GM12878 (cell line): ENCODE data around the gene ESRRG. TPM values are rescaled to one million over a fixed set of nuclear protein-coding genes. Genes with fewer than 3 reads are reported as not detected.

Source experiments
- ATAC-seq: fragments of 200-7000 bp; cut with Tn5 transposase; 3 replicates; pipeline ENCODE4 v1.9.1; 2020; ENCODE audit warnings: mild to moderate bottlenecking, moderate library complexity
- BruUV-seq: library from RNA; stranded (reverse); fragments of 400-500 nt; replicated peaks from 2 replicates; lab custom pipeline; 2021; lab: Mats Ljungman, UMichigan
- CTCF ChIA-PET: fragments of 300-600 bp; sonication (Branson Sonifier 250); formaldehyde crosslinking; extraction: SDS; loops from one replicate; lab custom pipeline; 2021; ENCODE audit warnings: inconsistent platforms; lab: Yijun Ruan, JAX
- POLR2A ChIA-PET: fragments of 350-600 bp; formaldehyde crosslinking; extraction: SDS; loops from one replicate; lab custom pipeline; 2021; ENCODE audit warnings: inconsistent platforms; lab: Charles Lee
- RAD21 ChIA-PET: fragments of 300-600 bp; sonication (Branson Sonifier 250); formaldehyde crosslinking; loops from one replicate; lab custom pipeline; 2023; ENCODE audit warnings: antibody characterized with exemption; ENCODE audit not compliant: unreplicated experiment; lab: Charles Lee
- SMC1A ChIA-PET: fragments of 300-600 bp; sonication (Branson Sonifier 250); formaldehyde crosslinking; loops from one replicate; lab custom pipeline; 2023; ENCODE audit not compliant: unreplicated experiment, uncharacterized antibody; lab: Charles Lee
- DNase-seq: peaks from one replicate; pipeline ENCODE4 v3.0.0-alpha.2; 2011; ENCODE audit warnings: low read depth, low spot score
- FAIRE-seq: peaks from 3 replicates; lab custom pipeline; 2011; peaks lifted over from hg19 to GRCh38; lab: Jason Lieb, UNC
- H2AFZ ChIP-seq: 2 replicates; pipeline ENCODE4 v1.6.0; 2011; ENCODE audit warnings: low read depth, low read length, control low read depth; ENCODE audit not compliant: control insufficient read depth
- H3K27ac ChIP-seq: 2 replicates; pipeline ENCODE4 v1.5.1; 2011; ENCODE audit warnings: control low read depth; ENCODE audit not compliant: control insufficient read depth, insufficient read depth
- H3K27me3 ChIP-seq, 2 experiments: replicated peaks in 1 of 2; 2 replicates each; pipeline versions ENCODE4 v1.6.0 to v1.6.1; 2011; ENCODE audit warnings: low read length in 1 of 2; ENCODE audit not compliant: control insufficient read depth in 2 of 2, insufficient read depth in 2 of 2
- H3K36me3 ChIP-seq, 2 experiments: 2 replicates each; pipeline ENCODE4 v1.5.1; 2011; ENCODE audit warnings: low read length in 1 of 2; ENCODE audit not compliant: control insufficient read depth in 2 of 2, insufficient read depth in 2 of 2
- H3K4me1 ChIP-seq: 2 replicates; pipeline ENCODE4 v1.6.1; 2011; ENCODE audit warnings: mild to moderate bottlenecking, low read length, moderate library complexity, mixed read lengths; ENCODE audit not compliant: control insufficient read depth, insufficient read depth
- H3K4me2 ChIP-seq: 2 replicates; pipeline ENCODE4 v1.6.0; 2011; ENCODE audit warnings: control low read depth; ENCODE audit not compliant: control insufficient read depth, insufficient read depth
- H3K4me3 ChIP-seq: fragments of 200-600 bp; sonication (generic); 2 replicates; pipeline ENCODE4 v1.5.1; 2016
- H3K79me2 ChIP-seq: 2 replicates; pipeline ENCODE4 v1.6.0; 2011; ENCODE audit warnings: low read length; ENCODE audit not compliant: control insufficient read depth, insufficient read depth
- H3K9ac ChIP-seq: 2 replicates; pipeline ENCODE4 v1.8.0; 2011; ENCODE audit warnings: low read length, control low read depth, mixed read lengths; ENCODE audit not compliant: control insufficient read depth, insufficient read depth
- H3K9me3 ChIP-seq: replicated peaks from 3 replicates; pipeline ENCODE4 v1.5.1; 2011; ENCODE audit warnings: mild to moderate bottlenecking, low read length; ENCODE audit not compliant: control insufficient read depth, insufficient read depth
- H4K20me1 ChIP-seq: 2 replicates; pipeline ENCODE4 v1.6.0; 2011; ENCODE audit not compliant: control insufficient read depth, insufficient read depth
- ASH2L ChIP-seq: fragments of 300-600, 200-600 bp; sonication (generic); IDR thresholded peaks from 2 replicates; pipeline ENCODE4 v1.6.1; 2017; ENCODE audit warnings: low read depth, mild to moderate bottlenecking, borderline replicate concordance
- ATF7 ChIP-seq: fragments of 450-650 bp; IDR thresholded peaks from 2 replicates; pipeline ENCODE4 v1.6.1; 2016; ENCODE audit warnings: low read depth, mild to moderate bottlenecking
- BCLAF1 ChIP-seq: fragments of 450-650 bp; IDR thresholded peaks from 2 replicates; pipeline ENCODE4 v1.6.1; 2017; ENCODE audit warnings: antibody characterized with exemption, mild to moderate bottlenecking, moderate library complexity
- CEBPZ ChIP-seq: fragments of 150-350 bp; IDR thresholded peaks from 2 replicates; pipeline ENCODE4 v1.6.1; 2016; ENCODE audit warnings: low read depth, low read length
- EED ChIP-seq: sonication (generic); IDR thresholded peaks from 2 replicates; pipeline ENCODE4 v1.6.1; 2016; ENCODE audit warnings: antibody characterized with exemption, low read depth
- FOXM1 ChIP-seq: IDR thresholded peaks from 2 replicates; pipeline ENCODE4 v1.6.1; 2012; ENCODE audit warnings: low read depth, mild to moderate bottlenecking, inconsistent platforms, low read length, moderate library complexity
- HDAC6 ChIP-seq: fragments of 200-600 bp; sonication (generic); IDR thresholded peaks from one replicate; pipeline ENCODE4 v1.8.0; 2017; ENCODE audit warnings: antibody characterized with exemption; ENCODE audit not compliant: unreplicated experiment
- IKZF1 ChIP-seq: fragments of 450-650 bp; conservative IDR thresholded peaks from 2 replicates; pipeline ENCODE4 v1.6.1; 2017; ENCODE audit warnings: antibody characterized with exemption, mild to moderate bottlenecking
- KLF5 ChIP-seq: fragments of 450-650 bp; IDR thresholded peaks from 2 replicates; pipeline ENCODE4 v1.6.1; 2014; ENCODE audit warnings: mild to moderate bottlenecking; ENCODE audit not compliant: partially characterized antibody
- NRF1 ChIP-seq: conservative IDR thresholded peaks from 2 replicates; pipeline ENCODE4 v1.6.1; 2011; ENCODE audit warnings: mild to moderate bottlenecking, low read depth, low read length, improper control_type of control experiment
- RELB ChIP-seq: fragments of 450-650 bp; IDR thresholded peaks from 2 replicates; pipeline ENCODE4 v1.6.1; 2017; ENCODE audit warnings: low read depth, mild to moderate bottlenecking, moderate library complexity
- SMAD5 ChIP-seq: IDR thresholded peaks from 2 replicates; pipeline ENCODE4 v1.6.1; 2016; ENCODE audit warnings: antibody characterized with exemption, low read depth
- SMARCA5 ChIP-seq: fragments of 450-650 bp; IDR thresholded peaks from 2 replicates; pipeline ENCODE4 v1.6.1; 2017; ENCODE audit warnings: mild to moderate bottlenecking
- TARDBP ChIP-seq: IDR thresholded peaks from 2 replicates; pipeline ENCODE4 v1.6.1; 2016; ENCODE audit warnings: borderline replicate concordance
- TBL1XR1 ChIP-seq: IDR thresholded peaks from 2 replicates; pipeline ENCODE4 v1.6.1; 2012; ENCODE audit warnings: low read depth, low read length, improper control_type of control experiment
- ZSCAN29 ChIP-seq: fragments of 450-650 bp; IDR thresholded peaks from 2 replicates; pipeline ENCODE4 v1.6.1; 2017; ENCODE audit warnings: mild to moderate bottlenecking, moderate library complexity
- WGBS: methylation state at CpG from one replicate; pipeline ENCODE4 v1.1.6; 2016; ENCODE audit warnings: low lambda C conversion rate; ENCODE audit not compliant: insufficient replicate concordance, insufficient coverage; ENCODE audit errors: missing lambda C conversion rate; 5-methylcytosine and 5-hydroxymethylcytosine counted together
- in situ Hi-C: fragments of 300-500 bp; cut with MboI; formaldehyde crosslinking; loops from 9 replicates; pipeline ENCODE4 v1.14.3; 2018; ENCODE audit warnings: mixed read lengths
- intact Hi-C: fragments of 100-400 bp; cut with micrococcal nuclease; formaldehyde crosslinking; loops from one replicate; pipeline ENCODE4 v1.14.2; 2022; ENCODE audit not compliant: unreplicated experiment
- polyA plus RNA-seq, 11 experiments: library from polyadenylated mRNA; depleted of rRNA in 4 of 11; unstranded in 6 of 11; stranded (reverse) in 5 of 11; fragments of >200 nt; fragmentation: Nextera tagmentation in 4 of 11; fragmentation: Illumina TruSeq in 1 of 11; extraction: Ambion mirVana in 4 of 11; extraction: Trizol in 1 of 11; gene quantifications; 1 replicate in 1 of 11; 2 replicates in 10 of 11; pipeline versions ENCODE4 v1.2.1 to v1.2.3, GENCODE V29; 2011 to 2016; ENCODE audit warnings: inconsistent platforms in 2 of 11, missing spikeins in 2 of 11, low read depth in 1 of 11
- total RNA-seq, 4 experiments: library from RNA; depleted of rRNA in 3 of 4; stranded (reverse); fragments of >200 nt in 3 of 4; fragmentation: Illumina TruSeq in 1 of 4; extraction: Trizol in 1 of 4; gene quantifications; 2 replicates each; pipeline versions ENCODE4 v1.2.1 to v1.2.3, GENCODE V29; 2013 to 2021

Gene ESRRG
- total and polyA plus RNA-seq, 10 of the 15 experiments (the other 5 are each of a cell fraction or from before 2014, with no cell fraction given): 0.03 TPM; not detected in 9

- TF ChIP-seq RELB (no peak), ASH2L (no peak), TARDBP (no peak), BCLAF1 (no peak)
Observed at GRCh38 chr1:216621536-216621935, 101.7 kb downstream of the ESRRG start (continued).

GRCh38 chr1:216617081-216617875 lies 106.0 kb downstream of the ESRRG start:
- Histone ChIP-seq H3K9me3 (no peaks in the 10 kb centered on the region), H3K27ac (no peak overlapping the region), H3K79me2 (no peaks in the 10 kb centered on the region), H3K36me3 (no peaks in the 10 kb centered on the region), H3K4me2 (no peak overlapping the region), H4K20me1 (no peaks in the 10 kb centered on the region), H2AFZ (no peak overlapping the region), H3K9ac (no peak overlapping the region), H3K4me1 (no peaks in the 10 kb centered on the region), H3K4me3 (no peak overlapping the region), H3K27me3 (no peaks in the 10 kb centered on the region)
- intact Hi-C loops (no loop called here), in situ Hi-C loops (no loop called here)
- ChIA-PET SMC1A (no interaction called here), CTCF (no interaction called here), POLR2A (no interaction called here), RAD21 (no interaction called here)
- DNase-seq (no peak), ATAC-seq (no peak), FAIRE-seq (no peak)
- WGBS: 13% methylated on average over 5 of the region's 5 CpGs
- BruUV-seq: no TSS peak
- TF ChIP-seq HDAC6 (no peak), FOXM1 (no peak), NRF1 (no peak), CEBPZ (no peak), KLF5 (no peak), SMARCA5 (no peak), IKZF1 (no peak), ZSCAN29 (no peak), ATF7 (no peak), TBL1XR1 (no peak), SMAD5 (no peak), EED (no peak)
